ENCODE measurements around the gene TPGS2.
"Not testable (repeated sequence)": the region's sequence is repeated elsewhere in the genome, so short reads cannot be mapped to it uniquely, and the experiment has no call there.

TPGS2 gene

GRCh38 chr18:36775396-36775795 is 53.4 kb downstream of the TPGS2 start:
- DNase-seq (ENCODE audit: low read depth in 3 of 3): no peak

- DNase-seq (ENCODE audit: low read depth in 3 of 3): no peak
Observed at GRCh38 chr18:36772241-36772723, 56.5 kb downstream of the TPGS2 start.

GRCh38 chr18:36771245-36771644 is 57.6 kb downstream of the TPGS2 start:
- no peak for DNase-seq (ENCODE audit: low read depth in 3 of 3)

GRCh38 chr18:36770315-36770946 is 58.4 kb downstream of the TPGS2 start:
- DNase-seq (ENCODE audit: low read depth in 3 of 3): no peak

- no peak for DNase-seq (ENCODE audit: low read depth in 3 of 3)
Observed at GRCh38 chr18:36769611-36770314, 59.0 kb downstream of the TPGS2 start.

GRCh38 chr18:36769172-36769571 is 59.6 kb downstream of the TPGS2 start:
- DNase-seq (ENCODE audit: low read depth in 3 of 3): no peak

GRCh38 chr18:36766836-36767235 is 62.0 kb downstream of the TPGS2 start:
- DNase-seq (ENCODE audit: low read depth in 3 of 3): no peak

GRCh38 chr18:36762965-36763364 is 65.8 kb downstream of the TPGS2 start:
- DNase-seq (ENCODE audit: low read depth in 3 of 3): not testable (repeated sequence)

GRCh38 chr18:36762074-36762473 is 66.7 kb downstream of the TPGS2 start:
- DNase-seq (ENCODE audit: low read depth in 3 of 3): no peak

GRCh38 chr18:36761186-36761698 is 67.6 kb downstream of the TPGS2 start:
- DNase-seq (ENCODE audit: low read depth in 3 of 3): no peak

GRCh38 chr18:36760598-36760997 is 68.2 kb downstream of the TPGS2 start:
- no peak for DNase-seq (ENCODE audit: low read depth in 3 of 3)

- no peak for DNase-seq (ENCODE audit: low read depth in 3 of 3)
Observed at GRCh38 chr18:36759167-36759776, 69.5 kb downstream of the TPGS2 start.

GRCh38 chr18:36758623-36759022 is 70.2 kb downstream of the TPGS2 start:
- no peak for DNase-seq (ENCODE audit: low read depth in 3 of 3)

- DNase-seq (ENCODE audit: low read depth in 3 of 3): no peak
Observed at GRCh38 chr18:36757991-36758390, 70.8 kb downstream of the TPGS2 start.

GRCh38 chr18:36757081-36757480 is 71.7 kb downstream of the TPGS2 start:
- DNase-seq (ENCODE audit: low read depth in 3 of 3): no peak

GRCh38 chr18:36756242-36756641 is 72.6 kb downstream of the TPGS2 start:
- no peak for DNase-seq (ENCODE audit: low read depth in 3 of 3)

GRCh38 chr18:36752929-36753865 is 75.6 kb downstream of the TPGS2 start:
- no peak for DNase-seq (ENCODE audit: low read depth in 3 of 3)

GRCh38 chr18:36745219-36745975 is 83.4 kb downstream of the TPGS2 start:
- no peak for DNase-seq (ENCODE audit: low read depth in 3 of 3)

GRCh38 chr18:36744261-36744876 is 84.4 kb downstream of the TPGS2 start:
- no peak for DNase-seq (ENCODE audit: low read depth in 3 of 3)
